Vagina (tissue), 2 donors: ENCODE results near the gene MAPK11.

Experiments
- POLR2A ChIP-seq, 2 donors: fragments of 450-650 bp; IDR thresholded peaks; one replicate each; pipeline ENCODE4 v1.6.1; 2017; ENCODE audit warnings: antibody characterized with exemption in 2 of 2, mild to moderate bottlenecking in 2 of 2, moderate library complexity in 2 of 2
- TF ChIP-seq, protein P1 (sequence below), 3 experiments: fragments of 450-650 bp in 2 of 3; fragments of 200-600 bp in 1 of 3; sonication (generic) in 1 of 3; IDR thresholded peaks; one replicate each; pipeline ENCODE4 v1.5.1; 2017 to 2019; ENCODE audit warnings: antibody characterized with exemption in 3 of 3, mild to moderate bottlenecking in 2 of 3, moderate library complexity in 2 of 3

DNA sequence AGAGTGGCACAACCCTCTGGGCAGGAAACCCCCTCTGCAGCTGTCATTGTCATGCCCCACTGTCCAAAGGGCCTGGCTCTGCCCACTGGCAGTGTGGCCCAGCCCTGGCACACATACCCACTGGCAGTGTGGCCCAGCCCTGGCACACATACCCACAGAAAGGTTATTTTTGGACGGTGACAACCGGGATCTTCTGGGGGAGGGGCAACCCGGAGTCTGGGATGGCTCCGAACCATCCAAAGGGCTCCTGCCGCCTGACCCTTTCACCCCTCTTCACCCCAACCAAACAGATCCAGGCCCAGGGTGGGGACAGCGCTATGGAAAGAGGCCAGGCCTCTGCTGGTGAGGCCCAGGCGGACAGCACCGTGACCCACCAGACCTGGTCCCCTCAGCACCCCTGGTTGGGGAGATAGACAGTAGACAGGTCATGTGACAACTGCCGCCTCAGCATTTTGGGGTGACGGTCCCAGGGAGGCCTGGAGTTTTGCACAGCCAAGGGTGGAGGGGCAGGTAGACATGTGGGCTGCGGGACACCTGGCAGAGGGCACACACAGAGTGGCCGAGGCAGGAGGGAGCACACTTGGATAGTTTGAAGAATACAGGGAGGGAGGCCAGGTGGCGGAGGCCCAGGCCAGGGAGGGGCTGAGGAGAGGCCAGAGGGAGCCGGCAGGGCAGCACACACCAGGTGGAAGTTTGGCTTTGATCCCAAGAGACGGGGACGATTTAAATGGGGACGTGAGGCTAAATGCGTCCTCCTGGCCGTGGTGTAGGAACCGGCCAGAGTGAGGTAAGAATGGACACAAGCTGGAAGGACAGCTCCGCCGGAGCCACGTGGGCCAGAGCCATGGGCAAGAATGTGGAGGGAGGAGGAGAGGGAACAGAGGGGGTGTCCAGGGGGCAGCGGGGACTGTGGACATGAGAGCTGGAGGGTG lies 11.6 kb downstream of the MAPK11 start:
- TF ChIP-seq, protein P1, sequence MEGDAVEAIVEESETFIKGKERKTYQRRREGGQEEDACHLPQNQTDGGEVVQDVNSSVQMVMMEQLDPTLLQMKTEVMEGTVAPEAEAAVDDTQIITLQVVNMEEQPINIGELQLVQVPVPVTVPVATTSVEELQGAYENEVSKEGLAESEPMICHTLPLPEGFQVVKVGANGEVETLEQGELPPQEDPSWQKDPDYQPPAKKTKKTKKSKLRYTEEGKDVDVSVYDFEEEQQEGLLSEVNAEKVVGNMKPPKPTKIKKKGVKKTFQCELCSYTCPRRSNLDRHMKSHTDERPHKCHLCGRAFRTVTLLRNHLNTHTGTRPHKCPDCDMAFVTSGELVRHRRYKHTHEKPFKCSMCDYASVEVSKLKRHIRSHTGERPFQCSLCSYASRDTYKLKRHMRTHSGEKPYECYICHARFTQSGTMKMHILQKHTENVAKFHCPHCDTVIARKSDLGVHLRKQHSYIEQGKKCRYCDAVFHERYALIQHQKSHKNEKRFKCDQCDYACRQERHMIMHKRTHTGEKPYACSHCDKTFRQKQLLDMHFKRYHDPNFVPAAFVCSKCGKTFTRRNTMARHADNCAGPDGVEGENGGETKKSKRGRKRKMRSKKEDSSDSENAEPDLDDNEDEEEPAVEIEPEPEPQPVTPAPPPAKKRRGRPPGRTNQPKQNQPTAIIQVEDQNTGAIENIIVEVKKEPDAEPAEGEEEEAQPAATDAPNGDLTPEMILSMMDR (IDR thresholded peaks at IDR 0.05) = no peak
- TF ChIP-seq POLR2A (IDR thresholded peaks at IDR 0.05) = no peak
